DOHH2 (cell line): ENCODE measurements around the gene CCDC107.

Experiments
- H3F3A ChIP-seq: fragments of 200-600 bp; sonication (generic), shearing (Covaris generic); 2 replicates; pipeline ENCODE4 v1.6.0; 2016; ENCODE audit warnings: antibody characterized with exemption, mild to moderate bottlenecking; ENCODE audit not compliant: control insufficient read depth, insufficient read depth
- H3K27ac ChIP-seq: fragments of 200-600 bp; sonication (generic); 2 replicates; pipeline ENCODE4 v1.5.1; 2014; ENCODE audit warnings: low read depth, mild to moderate bottlenecking, low read length, moderate library complexity
- H3K27me3 ChIP-seq: fragments of 200-600 bp; sonication (generic); 2 replicates; pipeline ENCODE4 v1.6.1; 2014; ENCODE audit warnings: mild to moderate bottlenecking, low read length, mixed read lengths; ENCODE audit not compliant: control insufficient read depth
- H3K36me3 ChIP-seq: fragments of 200-600 bp; sonication (generic); 2 replicates; pipeline ENCODE4 v1.6.1; 2014; ENCODE audit warnings: mild to moderate bottlenecking, low read length, moderate library complexity, mixed read lengths; ENCODE audit not compliant: control insufficient read depth
- H3K4me1 ChIP-seq: fragments of 200-600 bp; sonication (generic); 2 replicates; pipeline ENCODE4 v1.6.1; 2014; ENCODE audit warnings: mild to moderate bottlenecking, low read length, mixed read lengths; ENCODE audit not compliant: control insufficient read depth
- H3K4me2 ChIP-seq: fragments of 200-600 bp; sonication (generic); 2 replicates; pipeline ENCODE4 v1.6.0; 2014; ENCODE audit warnings: mild to moderate bottlenecking, low read length, moderate library complexity
- H3K4me3 ChIP-seq: fragments of 200-600 bp; sonication (generic); 2 replicates; pipeline ENCODE4 v1.5.1; 2014; ENCODE audit warnings: mild to moderate bottlenecking, low read length, mixed read lengths
- H3K79me2 ChIP-seq: fragments of 200-600 bp; sonication (generic); 2 replicates; pipeline ENCODE4 v1.6.1; 2014; ENCODE audit warnings: mild to moderate bottlenecking, low read length, mixed read lengths; ENCODE audit not compliant: control insufficient read depth
- H3K9me2 ChIP-seq: fragments of 200-600 bp; sonication (generic); replicated peaks from 2 replicates; pipeline ENCODE4 v1.6.1; 2014; ENCODE audit warnings: mild to moderate bottlenecking, low read length, mixed read lengths; ENCODE audit not compliant: control insufficient read depth
- H3K9me3 ChIP-seq: fragments of 200-600 bp; sonication (generic); 2 replicates; pipeline ENCODE4 v1.6.1; 2014; ENCODE audit warnings: antibody characterized with exemption, low read length, mixed read lengths; ENCODE audit not compliant: control insufficient read depth, insufficient read depth
- H4K20me1 ChIP-seq: fragments of 200-600 bp; sonication (generic); 2 replicates; pipeline ENCODE4 v1.6.0; 2014; ENCODE audit warnings: low read depth, mild to moderate bottlenecking, antibody characterized with exemption, low read length, moderate library complexity; ENCODE audit not compliant: control insufficient read depth, insufficient read depth
- EZH2phosphoT487 ChIP-seq: fragments of 200-600 bp; sonication (generic); IDR thresholded peaks from 2 replicates; pipeline ENCODE4 v1.6.1; 2017; ENCODE audit warnings: borderline replicate concordance, mild to moderate bottlenecking, antibody characterized with exemption, low read length, moderate library complexity, mixed read lengths
- TF ChIP-seq, protein P1 (sequence below): fragments of 200-600 bp; sonication (generic); IDR thresholded peaks from one replicate; pipeline ENCODE4 v1.5.1; 2014; ENCODE audit warnings: antibody characterized with exemption, mild to moderate bottlenecking, low read depth, low read length; ENCODE audit not compliant: poor library complexity, severe bottlenecking

Gene CCDC107

DNA sequence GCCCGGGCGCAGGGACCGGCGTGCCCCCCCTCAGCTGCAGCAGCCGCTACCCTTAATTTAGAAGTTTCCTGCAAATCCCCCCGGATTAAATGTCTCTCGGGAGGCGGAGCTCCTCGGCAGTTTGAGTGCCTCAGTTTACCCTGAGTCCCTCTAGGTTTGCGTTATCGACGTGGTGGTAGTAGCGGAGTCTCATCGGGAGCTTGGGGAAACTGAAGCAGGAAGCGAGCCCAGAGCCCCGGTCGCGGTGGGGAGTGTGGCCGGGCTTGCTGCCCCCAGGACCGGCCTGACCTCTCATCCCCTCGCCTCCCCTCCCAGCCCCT, 32.2 kb downstream of the CCDC107 start:
- H3K79me2 ChIP-seq: no peaks in the 10 kb centered on the region
- no peaks in the 10 kb centered on the region for H3K27me3 ChIP-seq
- H3K9me2 ChIP-seq: no peaks in the 10 kb centered on the region
- TF ChIP-seq EZH2phosphoT487: no peak
- TF ChIP-seq, protein P1, sequence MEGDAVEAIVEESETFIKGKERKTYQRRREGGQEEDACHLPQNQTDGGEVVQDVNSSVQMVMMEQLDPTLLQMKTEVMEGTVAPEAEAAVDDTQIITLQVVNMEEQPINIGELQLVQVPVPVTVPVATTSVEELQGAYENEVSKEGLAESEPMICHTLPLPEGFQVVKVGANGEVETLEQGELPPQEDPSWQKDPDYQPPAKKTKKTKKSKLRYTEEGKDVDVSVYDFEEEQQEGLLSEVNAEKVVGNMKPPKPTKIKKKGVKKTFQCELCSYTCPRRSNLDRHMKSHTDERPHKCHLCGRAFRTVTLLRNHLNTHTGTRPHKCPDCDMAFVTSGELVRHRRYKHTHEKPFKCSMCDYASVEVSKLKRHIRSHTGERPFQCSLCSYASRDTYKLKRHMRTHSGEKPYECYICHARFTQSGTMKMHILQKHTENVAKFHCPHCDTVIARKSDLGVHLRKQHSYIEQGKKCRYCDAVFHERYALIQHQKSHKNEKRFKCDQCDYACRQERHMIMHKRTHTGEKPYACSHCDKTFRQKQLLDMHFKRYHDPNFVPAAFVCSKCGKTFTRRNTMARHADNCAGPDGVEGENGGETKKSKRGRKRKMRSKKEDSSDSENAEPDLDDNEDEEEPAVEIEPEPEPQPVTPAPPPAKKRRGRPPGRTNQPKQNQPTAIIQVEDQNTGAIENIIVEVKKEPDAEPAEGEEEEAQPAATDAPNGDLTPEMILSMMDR: no peak
- H4K20me1 ChIP-seq: no peaks in the 10 kb centered on the region
- H3K9me3 ChIP-seq: no peaks in the 10 kb centered on the region
- H3K36me3 ChIP-seq: no peaks in the 10 kb centered on the region
- H3K4me2 ChIP-seq: peak overlapping the region; percentile 95
- H3K4me1 ChIP-seq: peaks cover 49% of the 10 kb centered on the region
- H3K4me3 ChIP-seq: peak overlapping the region; percentile 81
- no peak overlapping the region for H3K27ac ChIP-seq
- H3F3A ChIP-seq: peaks cover 8% of the 10 kb centered on the region; the same call in 1 of the 2 replicates

DNA sequence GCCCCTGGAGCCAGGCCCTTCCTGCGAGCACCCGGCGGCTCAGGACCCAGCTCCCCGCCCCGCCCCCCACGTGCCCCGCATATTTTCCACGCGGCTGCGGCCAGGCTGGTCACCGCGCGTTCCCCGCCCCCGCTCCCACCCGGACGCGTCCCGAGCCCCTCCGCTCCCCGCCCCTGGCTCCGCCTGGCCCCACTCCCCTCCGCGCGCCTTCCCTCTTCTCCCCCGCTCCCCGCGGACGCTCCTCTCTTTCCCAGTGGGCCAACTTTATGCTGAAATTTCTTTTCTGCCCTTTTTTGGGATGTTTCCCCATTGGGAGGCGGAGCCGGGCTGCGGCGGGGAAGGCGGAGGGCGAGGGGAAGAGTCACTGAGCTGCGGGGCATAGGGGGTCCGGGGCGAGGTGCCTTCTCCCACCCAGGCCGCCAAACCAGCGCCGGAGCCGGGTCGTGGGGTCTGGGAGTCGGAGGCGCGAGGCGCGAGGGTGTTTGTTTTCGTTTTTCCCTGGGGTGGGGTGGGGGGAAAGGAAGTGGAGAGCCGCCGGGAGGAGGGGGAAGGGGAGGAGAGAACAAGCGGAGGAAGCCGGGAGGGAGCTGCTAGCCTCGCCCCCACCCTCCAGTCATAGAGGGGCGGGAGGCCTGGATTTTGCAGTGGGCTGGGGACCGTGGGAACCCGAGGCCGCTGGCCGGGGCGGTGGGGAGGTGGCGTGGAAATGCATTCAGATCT, 32.7 kb downstream of the CCDC107 start:
- Histone ChIP-seq H3F3A (peaks cover 8% of the 10 kb centered on the region; the same call in 1 of the 2 replicates), H3K4me2 (peak overlapping the region; percentile 95), H3K4me1 (peaks cover 49% of the 10 kb centered on the region), H3K4me3 (peak overlapping the region; percentile 81), H3K27ac (peak overlapping the region; percentile 30), H4K20me1 (no peaks in the 10 kb centered on the region), H3K9me3 (no peaks in the 10 kb centered on the region), H3K36me3 (peaks cover 3% of the 10 kb centered on the region), H3K79me2 (no peaks in the 10 kb centered on the region), H3K9me2 (no peaks in the 10 kb centered on the region), H3K27me3 (no peaks in the 10 kb centered on the region)
- no peak for TF ChIP-seq EZH2phosphoT487

DNA sequence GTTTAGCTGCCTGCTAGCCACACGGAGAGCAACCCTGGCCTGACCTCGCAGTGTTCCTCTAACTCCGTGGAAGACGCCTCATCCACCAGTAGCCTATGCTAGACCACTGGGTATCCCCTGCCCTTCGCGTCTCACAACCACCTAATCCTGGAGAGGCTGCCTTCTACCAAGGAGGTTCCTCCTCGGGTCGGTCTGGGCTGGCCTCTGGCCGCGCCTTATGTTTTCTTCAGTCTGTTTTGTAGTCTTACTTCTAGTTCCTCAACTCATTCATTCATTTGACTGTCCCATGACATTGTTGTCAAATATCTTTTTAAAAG, 33.2 kb downstream of the CCDC107 start:
- Histone ChIP-seq H3K4me3 (peak overlapping the region; percentile 81), H3F3A (peaks cover 8% of the 10 kb centered on the region; the same call in 1 of the 2 replicates), H3K27me3 (no peaks in the 10 kb centered on the region), H3K9me3 (no peaks in the 10 kb centered on the region), H3K79me2 (no peaks in the 10 kb centered on the region), H3K4me1 (peaks cover 47% of the 10 kb centered on the region), H3K27ac (no peak overlapping the region), H4K20me1 (no peaks in the 10 kb centered on the region), H3K9me2 (no peaks in the 10 kb centered on the region), H3K36me3 (peaks cover 8% of the 10 kb centered on the region), H3K4me2 (peak overlapping the region; percentile 95)
- no peak for TF ChIP-seq EZH2phosphoT487
- TF ChIP-seq, protein P1: no peak

DNA sequence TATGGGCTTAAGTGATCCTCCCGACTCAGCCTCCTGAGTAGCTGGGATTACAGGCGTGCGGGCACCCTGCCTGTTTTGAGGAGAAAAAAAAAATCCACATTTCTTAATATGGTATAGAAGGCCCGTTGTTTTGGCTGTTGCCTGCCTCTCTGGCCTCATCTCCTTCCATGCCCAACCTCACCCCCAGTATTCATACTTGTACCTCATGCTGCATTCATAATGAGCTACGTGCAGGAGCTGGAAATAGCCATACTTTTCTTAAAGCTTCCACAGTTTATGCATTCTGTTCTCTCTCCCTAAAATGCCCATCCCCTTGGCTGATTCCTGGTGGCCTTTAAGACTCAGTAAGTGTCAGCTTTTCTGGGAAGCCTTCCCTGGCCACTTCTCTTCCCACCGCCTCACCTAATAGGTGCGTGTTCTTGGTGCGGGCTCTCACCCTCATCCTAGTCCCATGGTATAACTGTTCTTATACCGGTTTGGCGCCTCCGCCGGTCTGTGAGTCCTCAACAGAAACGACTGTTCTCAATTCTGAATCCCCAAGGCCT, 33.7 kb downstream of the CCDC107 start:
- peaks cover 9% of the 10 kb centered on the region; the same call in 1 of the 2 replicates for H3F3A ChIP-seq
- H3K79me2 ChIP-seq: no peaks in the 10 kb centered on the region
- peaks cover 13% of the 10 kb centered on the region for H3K36me3 ChIP-seq
- H4K20me1 ChIP-seq: no peaks in the 10 kb centered on the region
- H3K4me2 ChIP-seq: no peak overlapping the region
- H3K9me2 ChIP-seq: no peaks in the 10 kb centered on the region
- peaks cover 44% of the 10 kb centered on the region for H3K4me1 ChIP-seq
- TF ChIP-seq, protein P1: no peak
- no peak for TF ChIP-seq EZH2phosphoT487
- H3K27me3 ChIP-seq: no peaks in the 10 kb centered on the region
- no peak overlapping the region for H3K4me3 ChIP-seq
- no peak overlapping the region for H3K27ac ChIP-seq
- no peaks in the 10 kb centered on the region for H3K9me3 ChIP-seq
